ENCODE results near the gene COG6.

Gene COG6

DNA sequence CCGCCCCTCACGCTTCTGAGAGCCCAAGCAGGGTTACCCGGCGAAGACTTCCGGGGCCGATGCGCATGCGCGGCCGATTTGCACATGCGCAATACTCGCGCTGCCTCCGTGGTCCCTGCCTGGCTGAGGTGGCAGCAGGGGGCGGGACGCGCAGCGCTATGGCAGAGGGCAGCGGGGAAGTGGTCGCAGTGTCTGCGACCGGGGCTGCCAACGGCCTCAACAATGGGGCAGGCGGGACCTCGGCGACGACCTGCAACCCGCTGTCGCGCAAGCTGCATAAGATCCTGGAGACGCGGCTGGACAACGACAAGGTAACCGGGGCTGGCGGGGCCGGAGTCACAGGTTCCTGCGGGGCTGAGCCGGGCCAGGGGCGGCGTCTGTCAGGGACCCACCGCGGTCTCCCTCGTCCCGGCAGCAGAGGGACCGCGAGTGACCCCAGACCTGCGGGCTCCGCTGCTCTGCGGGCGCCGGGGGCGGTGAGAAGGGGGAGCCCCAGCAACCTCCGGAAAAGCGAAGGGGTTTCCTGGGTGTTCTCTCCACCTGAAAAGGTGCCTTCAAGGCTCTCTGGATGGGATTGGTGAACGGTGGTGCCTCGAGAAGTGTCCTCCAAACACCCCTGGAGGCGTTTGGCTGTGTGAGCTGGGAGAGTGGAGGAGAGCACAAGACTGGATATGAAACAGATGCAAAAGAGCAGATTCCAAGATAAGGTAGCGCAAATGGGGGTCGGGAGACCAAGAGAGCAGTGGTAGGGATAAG is at the start of gene COG6:
Gene COG6, plus strand, starts transcription at position 94 of the 756 bp plus-strand sequence. Its CDS starts 65 bp downstream, at position 159.
- peak; percentile 93 for DNase-seq (ENCODE audit: low read depth)

DNA sequence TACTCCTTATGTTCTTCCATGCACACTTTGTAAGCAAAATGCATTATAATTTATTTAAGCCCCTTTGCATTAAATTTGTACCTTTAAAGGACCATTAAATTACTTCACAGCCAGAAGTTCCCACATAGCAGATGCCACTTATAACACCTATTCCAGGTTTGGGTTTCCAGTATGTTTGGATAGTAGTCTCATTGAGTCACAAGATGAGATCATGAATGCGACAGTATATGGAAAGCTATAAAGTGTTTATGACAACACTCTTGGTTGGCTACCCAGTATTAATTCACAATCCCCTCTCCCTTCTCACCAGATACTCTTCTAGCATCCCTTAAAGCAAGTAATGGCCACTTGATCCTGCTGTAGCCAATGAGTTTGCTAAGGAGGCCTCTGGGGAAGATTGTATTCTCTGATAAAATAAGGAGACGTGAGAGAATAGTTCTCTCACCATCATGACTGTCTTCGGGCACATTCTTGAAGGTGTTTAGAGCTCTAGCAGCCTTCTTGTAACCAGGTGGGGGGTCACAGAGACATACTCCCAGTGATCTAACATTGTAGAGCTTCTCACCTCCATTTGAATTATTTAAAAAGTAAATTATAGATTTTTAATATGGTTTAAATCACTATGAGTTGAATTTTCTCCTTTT is 49.7 kb upstream of the COG6 start:
- no peak for DNase-seq (ENCODE audit: low read depth)

DNA sequence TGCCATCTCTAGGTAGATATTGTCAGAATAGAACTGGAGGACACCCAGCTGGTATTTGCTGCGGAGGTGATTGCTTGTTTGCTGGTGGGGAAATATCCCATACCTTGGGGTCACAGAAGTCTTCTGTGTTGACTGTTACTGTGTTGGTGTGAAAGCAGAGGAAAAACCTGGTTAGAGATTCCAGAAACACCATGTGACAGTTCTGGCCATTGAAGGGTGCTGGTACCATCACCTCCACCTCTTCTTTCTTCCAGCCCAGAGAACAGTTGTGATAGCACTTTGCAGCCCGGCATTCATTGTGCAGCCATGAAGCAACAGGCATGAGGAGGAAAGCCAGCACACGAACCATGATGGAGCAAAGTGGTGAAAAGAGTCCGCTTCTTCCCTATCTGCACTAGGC is 47.6 kb upstream of the COG6 start:
- DNase-seq (ENCODE audit: low read depth): no peak

DNA sequence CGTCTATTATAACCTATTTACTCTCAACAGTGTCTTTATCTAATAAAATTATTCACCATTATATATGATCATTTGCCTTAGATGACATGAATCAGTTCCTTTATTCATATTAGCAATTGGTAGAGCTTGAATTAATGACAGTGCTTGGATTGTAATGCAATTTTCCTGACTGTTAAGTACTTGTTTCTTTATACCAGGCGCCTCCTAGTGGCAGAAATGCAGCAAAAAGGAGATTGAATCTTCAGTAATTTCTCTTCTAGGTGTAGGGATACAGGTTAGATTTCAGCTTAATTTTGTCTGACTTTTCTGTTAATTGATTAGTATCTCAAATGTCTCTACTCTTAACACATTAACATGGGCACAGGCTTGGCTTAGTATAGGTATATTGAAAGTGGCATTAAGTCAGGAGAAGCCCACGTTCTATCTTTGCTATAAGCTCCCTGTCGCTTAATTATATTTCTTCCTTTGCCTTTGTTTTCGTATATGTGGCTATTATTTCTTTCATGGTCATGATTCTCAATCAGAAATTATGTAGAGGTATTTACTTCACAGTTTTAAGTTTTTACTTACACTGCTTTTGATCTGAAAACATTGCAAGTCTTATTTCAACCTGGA is 43.3 kb upstream of the COG6 start:
- DNase-seq (ENCODE audit: low read depth): peak; percentile 16

DNA sequence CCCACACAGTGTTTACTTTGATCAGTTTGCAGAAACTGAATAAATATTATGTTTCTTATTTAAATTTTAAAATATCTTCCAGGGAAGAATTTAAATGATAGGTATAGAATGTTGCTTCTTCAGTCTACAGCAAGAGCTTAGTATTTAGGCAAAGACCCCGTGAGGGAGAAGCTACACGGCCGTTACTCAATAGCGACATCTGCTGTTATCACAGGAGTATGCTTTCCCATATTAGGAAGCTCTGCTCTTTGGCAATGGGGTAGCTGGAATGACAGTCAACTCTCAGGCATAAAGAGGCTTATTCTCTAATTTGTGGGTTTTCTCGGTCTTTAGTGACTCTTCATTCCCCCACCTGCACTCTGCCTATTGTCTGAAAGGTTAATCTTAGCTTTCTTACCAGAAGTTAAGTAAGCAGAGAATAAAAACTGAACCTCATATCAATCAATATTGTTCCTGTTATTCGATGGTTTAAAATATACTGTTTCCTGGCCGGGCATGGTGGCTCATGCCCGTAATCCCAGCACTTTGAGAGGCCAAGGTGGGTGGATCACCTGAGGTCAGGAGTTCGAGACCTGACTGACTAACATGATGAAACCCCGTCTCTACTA is 39.3 kb upstream of the COG6 start:
- DNase-seq (ENCODE audit: low read depth): no peak

DNA sequence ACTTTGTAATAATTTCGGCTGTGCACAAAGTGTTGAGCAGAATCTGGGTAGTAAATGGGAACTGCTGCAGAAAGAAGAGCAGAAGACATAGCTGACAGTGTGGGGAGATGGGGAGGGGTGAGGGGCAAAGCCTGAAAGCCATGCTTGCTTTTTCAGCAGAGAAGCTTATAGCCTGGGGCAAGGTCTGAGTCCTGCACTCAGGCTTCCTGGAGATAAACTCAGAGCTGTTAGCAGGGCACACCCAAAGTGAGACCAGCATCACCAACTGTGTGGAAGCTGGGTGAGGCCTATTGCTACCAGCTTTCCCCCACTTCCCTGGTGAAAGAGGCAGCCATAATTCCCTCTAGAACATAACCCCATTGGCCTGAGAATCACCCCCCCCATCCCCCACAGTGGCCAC is 36.9 kb upstream of the COG6 start:
- DNase-seq (ENCODE audit: low read depth): no peak

DNA sequence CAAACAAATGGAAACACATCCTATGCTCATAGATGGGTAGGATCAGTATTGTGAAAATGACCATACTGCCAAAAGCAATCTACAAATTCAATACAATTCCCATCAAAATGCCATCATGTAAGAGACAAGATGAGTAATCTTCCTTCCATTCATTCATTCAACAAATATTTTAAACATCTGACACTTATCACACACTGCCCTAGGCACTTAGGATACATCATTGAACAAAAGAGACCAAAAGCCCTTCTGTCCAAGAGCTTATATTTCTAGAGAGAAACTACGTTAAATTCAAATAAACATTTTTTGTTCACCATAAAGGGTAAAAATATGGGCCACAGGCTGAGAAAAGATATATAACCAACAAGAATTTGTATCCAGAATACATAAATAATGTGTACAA is 32.0 kb upstream of the COG6 start:
- no peak for DNase-seq (ENCODE audit: low read depth)

DNA sequence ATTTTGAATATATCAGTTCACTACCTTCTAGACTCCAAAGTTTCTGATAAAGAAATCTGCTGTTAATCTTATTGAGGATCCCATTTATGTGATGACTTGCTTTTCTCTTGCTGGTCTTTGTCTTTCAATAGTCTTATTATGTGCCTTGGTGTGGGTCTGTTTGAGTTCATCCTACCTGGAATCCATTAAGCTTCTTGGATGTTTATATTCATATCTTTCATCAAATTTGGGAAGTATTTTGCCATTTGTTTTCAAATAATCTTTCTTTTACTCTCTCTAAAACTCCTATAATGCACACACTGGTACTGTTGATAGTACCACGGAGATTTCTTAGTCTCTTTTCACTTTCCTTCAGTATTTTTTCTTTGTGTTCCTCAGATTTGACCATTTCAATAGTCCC is 24.2 kb upstream of the COG6 start:
- no peak for DNase-seq (ENCODE audit: low read depth)

DNA sequence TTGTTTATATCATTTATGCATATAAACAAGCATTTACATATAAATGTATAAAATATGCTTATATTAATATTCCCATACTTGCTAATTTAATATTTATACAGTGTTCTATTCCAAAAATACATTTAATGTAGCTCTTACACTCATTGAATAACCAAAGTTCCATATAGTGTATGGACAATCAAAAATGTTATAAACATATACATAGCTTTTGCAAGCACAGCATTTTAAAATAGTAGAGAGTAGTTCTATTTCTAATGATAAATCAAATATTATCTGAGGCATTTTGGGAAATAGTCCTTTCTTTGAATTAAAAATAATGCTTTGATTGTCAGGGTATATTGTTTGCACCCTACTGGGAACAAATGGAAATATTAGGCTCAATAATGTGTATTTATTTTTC is 22.5 kb upstream of the COG6 start:
- DNase-seq (ENCODE audit: low read depth): no peak

DNA sequence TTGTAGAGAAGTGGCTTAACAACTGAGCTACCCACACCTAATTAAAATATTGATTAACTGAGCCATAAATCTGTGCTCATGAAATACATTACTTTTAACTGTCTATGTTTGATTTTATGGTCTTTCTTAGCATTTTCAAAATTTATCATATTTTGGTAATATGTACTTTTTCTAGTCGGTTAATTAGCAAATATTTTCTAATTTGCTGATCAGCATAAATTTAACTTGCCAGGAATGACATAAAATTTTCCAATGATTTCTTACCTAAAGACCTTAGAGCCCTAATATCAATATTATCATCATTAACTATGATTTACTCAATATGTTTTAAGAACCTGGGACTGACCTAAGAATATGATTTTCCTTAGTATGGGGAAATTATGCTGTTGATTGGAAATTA is 19.9 kb upstream of the COG6 start:
- DNase-seq (ENCODE audit: low read depth): no peak

DNA sequence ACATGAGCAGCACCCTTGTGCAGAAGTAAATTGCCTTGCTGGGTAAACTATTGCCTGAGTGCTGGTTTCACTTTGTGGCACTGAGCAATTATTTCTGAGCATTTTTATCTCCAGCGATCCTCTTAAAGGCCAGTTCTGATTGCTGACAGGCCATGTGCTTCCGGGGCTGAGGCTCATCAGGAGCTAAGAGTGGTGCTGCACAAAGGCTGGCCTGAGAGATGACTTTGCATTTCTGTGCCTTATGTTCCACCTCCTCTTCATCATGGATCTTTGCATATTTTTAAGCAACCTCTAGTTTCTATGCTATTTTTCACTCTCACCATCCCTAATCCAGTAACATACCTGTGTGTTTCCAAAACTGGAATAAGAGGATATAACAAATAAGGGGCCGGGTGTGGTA is 17.6 kb upstream of the COG6 start:
- DNase-seq (ENCODE audit: low read depth): no peak

DNA sequence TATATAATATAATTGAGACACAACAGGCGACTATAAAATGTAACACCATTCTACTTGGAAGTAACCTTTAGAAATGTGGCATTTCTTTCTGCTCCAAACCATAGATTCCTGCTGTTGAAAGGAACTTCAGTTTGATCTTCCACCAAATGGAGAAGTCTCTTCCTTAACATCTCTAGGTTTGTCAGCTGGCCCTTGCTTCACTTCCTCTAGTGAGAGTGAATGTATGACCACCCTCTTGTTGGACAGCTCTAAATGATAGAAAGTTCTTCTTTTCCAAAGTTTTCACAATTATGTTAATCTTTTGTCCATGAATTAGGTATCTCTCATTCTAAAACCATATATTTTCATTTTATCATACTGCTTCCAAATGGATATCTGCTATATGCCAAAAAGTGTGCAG is 13.8 kb upstream of the COG6 start:
- no peak for DNase-seq (ENCODE audit: low read depth)

DNA sequence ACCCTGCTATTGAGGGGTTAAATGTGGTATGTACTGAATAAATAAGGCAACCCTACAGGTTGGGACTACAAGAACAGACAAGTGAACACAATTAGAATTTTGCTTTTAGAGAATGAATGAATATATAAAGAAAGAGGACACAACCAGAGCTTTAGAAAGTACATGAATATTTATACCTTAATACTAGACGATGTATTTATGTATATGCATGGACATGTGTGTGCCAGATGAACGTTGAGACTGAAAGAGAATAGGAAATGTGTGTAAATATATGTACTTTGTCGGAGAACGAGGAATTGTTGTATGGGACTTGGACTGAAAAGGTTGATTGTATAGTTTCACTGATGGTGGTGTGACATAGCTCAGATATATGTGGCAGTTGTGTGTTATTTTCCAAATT is 9.3 kb upstream of the COG6 start:
- DNase-seq (ENCODE audit: low read depth): no peak

DNA sequence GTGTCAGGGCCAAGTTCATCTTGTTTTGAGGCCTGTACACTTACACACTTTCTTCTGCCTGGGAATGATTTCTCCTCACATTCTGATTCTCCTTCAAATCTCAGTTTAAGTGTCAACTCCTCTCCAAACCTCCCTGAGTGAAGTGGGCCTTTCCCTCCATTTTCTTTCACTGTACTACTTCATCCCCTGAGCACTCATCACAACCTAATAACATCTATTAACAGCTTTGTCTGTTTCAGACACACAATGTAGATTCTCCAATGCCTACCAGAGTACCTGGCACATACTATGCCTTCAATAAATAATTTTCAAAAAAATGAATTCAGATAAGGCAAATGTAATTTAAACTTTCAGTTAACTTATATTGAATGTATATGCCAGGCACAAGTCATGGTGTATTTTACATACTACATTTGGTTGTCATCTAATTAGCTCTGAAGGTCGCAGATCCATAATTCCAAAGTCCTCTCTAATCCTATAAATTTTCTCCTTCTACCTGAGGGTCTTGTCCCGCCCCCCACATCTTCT is 357 bp upstream of the COG6 start:
- no peak for DNase-seq (ENCODE audit: low read depth)

DNA sequence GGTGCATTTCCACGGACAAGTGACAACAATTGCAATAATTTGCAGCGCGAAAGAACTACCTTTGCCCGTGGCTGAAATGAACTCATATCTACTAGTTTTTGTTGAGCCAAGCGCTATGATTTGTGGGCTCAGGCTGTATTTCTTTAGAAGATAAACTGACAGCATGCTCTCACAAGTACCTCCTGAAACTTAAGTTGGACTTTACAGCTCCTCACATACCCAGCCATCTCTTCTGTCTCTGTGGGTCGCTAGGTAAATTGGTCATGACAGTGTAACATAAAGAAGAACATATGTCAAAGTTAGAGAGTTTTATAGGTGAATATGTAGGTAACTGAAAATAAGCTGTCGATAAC is 839 bp downstream of the COG6 start:
- DNase-seq (ENCODE audit: low read depth): no peak

DNA sequence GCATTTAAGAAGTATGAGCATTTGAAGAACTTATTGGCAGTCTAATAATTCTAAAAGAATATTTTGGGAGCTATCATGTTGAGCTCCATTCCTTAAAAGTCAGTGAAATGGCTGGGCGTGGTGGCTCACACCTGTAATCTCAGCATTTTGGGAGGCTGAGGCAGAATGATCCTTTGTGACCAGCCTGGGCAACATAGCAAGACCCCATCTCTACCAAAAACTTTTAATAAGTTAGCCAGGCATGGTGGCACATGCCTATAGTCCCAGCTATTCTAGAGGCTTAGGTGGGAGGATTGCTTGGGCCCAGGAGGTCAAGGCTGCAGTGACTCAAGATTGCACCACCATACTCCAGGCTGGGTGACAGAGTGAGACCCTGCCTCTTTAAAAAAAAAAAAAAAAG is 8.0 kb downstream of the COG6 start:
- DNase-seq (ENCODE audit: low read depth): no peak

DNA sequence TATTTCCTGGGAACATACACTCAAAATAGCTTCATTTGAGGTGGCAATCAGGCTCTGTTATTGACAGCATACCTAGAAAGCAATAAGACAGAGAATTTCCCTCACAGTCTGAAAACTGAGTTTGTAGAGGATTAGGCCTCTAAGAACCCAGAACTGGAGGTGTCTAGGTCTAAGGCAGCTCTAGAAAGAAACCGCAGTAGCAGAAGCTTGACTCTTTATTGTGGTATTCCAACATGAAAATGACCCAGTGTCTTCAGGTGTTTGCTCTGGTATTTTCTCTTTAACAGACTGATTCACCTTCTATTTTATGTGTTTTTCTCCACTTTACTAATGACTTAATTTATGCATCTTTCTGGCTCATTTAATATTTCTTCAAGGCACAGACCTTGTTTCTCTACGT is 8.5 kb downstream of the COG6 start:
- DNase-seq (ENCODE audit: low read depth): no peak

DNA sequence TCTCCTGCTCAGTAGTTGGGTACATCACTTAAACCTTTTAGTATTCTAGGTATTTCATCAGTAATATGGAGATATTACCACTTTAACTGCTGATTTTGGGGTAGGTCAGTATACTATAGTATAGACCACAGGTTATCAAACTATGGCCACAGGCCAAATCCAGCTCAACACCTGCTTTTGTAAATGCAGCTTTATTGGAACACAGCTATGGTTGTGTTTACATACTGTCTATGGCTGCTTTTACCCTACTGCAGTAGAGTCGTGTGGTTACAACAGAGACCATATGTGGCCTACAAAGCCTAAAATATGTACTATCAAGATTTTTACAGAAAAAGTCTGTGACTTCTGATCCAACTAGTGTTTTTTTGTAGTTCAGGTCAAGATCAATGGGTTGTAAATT is 10.3 kb downstream of the COG6 start:
- DNase-seq (ENCODE audit: low read depth): no peak

DNA sequence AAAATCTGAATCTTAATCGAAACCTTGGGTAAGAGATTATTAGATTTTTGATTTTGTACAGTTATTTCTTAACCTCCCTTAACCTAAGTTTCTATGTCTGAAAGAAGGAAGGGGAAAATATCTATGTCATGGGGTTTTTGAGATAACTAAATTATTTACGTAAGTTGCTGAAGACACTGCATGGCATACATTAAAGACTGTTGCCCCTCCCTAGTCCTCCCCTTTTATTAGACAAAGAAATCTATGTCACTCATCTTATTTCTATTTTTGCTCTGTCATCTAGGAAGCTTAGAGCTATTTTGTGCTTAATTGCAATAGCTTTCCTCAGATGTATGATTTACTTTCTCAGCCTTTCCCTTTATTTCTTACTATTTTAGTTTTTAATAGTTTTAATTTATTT is 15.0 kb downstream of the COG6 start:
- DNase-seq (ENCODE audit: low read depth): no peak

DNA sequence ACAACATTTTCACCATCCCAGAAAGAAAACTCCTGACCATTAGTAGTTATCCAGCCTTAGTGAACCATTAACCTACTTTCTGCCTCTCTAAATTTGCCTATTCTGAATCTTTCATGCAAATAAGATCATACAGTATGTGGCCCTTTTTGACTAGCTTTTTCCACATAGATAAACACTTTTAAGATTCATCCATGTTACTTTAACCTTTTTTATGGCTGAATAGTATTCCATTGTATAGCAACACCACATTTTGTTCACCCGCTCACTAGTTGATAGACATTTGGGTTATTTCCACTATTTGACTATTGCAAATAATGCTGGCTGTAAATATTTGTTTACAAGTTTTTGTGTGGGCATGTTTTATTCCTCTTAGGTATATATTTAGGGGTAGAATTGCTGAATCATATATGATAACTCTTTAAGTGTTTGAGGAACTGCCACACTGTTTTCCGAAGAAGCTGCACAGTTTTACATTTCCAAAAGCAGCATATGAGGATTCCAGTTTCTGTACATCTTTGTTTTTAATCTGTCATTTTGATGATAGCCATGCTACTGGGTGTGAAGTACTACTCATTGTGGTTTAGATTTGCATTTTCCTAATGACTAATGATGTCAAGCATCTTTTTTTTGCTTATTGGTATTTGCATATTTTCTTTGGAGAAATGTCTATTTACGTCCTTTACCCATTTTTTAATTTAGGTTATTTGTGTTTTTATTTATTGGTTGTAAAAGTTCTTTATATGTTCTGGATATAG is 17.1 kb downstream of the COG6 start:
- DNase-seq (ENCODE audit: low read depth): no peak

DNA sequence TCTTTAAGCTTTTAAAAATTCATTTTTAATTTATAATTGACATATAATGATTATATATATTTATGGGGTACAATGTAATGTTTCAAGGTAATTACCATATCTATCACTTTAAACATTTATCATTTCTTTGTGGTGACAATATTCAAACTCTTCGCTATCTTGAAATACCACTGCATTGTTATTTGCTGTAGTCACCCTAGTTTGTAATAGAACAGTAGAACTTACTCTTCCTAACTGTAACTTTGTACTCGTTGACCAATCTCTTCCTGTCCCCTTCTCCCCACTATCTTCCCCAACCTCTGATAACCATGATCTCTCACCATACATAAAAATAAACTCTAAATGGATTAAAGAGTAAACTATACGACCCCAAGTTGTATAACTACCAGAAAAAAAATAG is 20.4 kb downstream of the COG6 start:
- no peak for DNase-seq (ENCODE audit: low read depth)

DNA sequence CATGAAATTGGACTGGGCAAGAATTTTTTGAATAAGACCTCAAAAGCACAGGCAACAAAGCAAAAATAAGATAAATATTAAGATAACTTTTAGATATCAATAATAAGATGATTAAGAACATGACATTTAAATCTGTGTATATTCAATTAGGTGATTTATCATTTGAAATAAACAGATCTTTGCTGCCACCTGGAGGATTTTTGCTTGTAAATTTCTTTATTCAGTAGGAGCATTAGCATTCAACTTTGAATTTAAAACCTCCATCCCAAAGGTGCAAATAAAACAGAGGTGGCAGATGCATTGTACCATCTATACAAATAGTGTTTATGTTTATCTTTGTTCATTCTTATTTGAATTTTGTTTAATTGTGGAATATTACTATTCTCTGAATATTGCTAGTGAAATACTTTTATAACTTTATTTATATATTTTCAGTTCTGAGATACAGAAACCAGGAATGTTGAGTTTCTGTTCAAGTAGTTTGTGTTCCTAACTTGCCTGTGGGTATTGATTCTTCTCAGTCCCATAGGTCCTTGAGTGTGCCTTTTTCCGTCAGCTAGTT is 20.9 kb downstream of the COG6 start:
- DNase-seq (ENCODE audit: low read depth): no peak
